OCI-LY1 (cell line): ENCODE results near the gene RALBP1.

Experiments used
- H2AFZ ChIP-seq: fragments of 200-600 bp; sonication (generic), shearing (Covaris generic); 2 replicates; pipeline ENCODE4 v1.6.0; 2014; ENCODE audit warnings: antibody characterized with exemption, mild to moderate bottlenecking, low read length
- H3F3A ChIP-seq: fragments of 200-600 bp; sonication (generic), shearing (Covaris generic); 2 replicates; pipeline ENCODE4 v1.6.0; 2014; ENCODE audit warnings: mild to moderate bottlenecking, antibody characterized with exemption, low read length, moderate library complexity; ENCODE audit not compliant: insufficient read depth
- H3K27ac ChIP-seq: fragments of 200-600 bp; sonication (generic); 2 replicates; pipeline ENCODE4 v1.5.1; 2014; ENCODE audit warnings: low read length, mixed run types, mild to moderate bottlenecking, low read depth; ENCODE audit not compliant: poor library complexity, severe bottlenecking
- H3K27me3 ChIP-seq: fragments of 200-600 bp; sonication (generic); 2 replicates; pipeline ENCODE4 v1.6.0; 2014; ENCODE audit warnings: antibody characterized with exemption, mild to moderate bottlenecking, low read length, moderate library complexity; ENCODE audit not compliant: insufficient read depth
- H3K36me3 ChIP-seq: fragments of 200-600 bp; sonication (generic); 2 replicates; pipeline ENCODE4 v1.6.1; 2014; ENCODE audit warnings: mild to moderate bottlenecking, antibody characterized with exemption, low read length, moderate library complexity, mixed read lengths; ENCODE audit not compliant: insufficient read depth
- H3K4me1 ChIP-seq: fragments of 200-600 bp; sonication (generic); 2 replicates; pipeline ENCODE4 v1.5.1; 2014; ENCODE audit warnings: mild to moderate bottlenecking, low read length, moderate library complexity; ENCODE audit not compliant: insufficient read depth, severe bottlenecking
- H3K4me2 ChIP-seq: fragments of 200-600 bp; sonication (generic), shearing (Covaris generic); 2 replicates; pipeline ENCODE4 v1.6.1; 2014; ENCODE audit warnings: low read length
- H3K4me3 ChIP-seq: fragments of 200-600 bp; sonication (generic); 2 replicates; pipeline ENCODE4 v1.5.1; 2014; ENCODE audit warnings: low read length, low read depth, mild to moderate bottlenecking, mixed read lengths; ENCODE audit not compliant: poor library complexity, severe bottlenecking
- H3K79me2 ChIP-seq: fragments of 200-600 bp; shearing (Covaris generic); 2 replicates; pipeline ENCODE4 v1.6.1; 2016; ENCODE audit warnings: mixed run types, low read length, mixed read lengths; ENCODE audit not compliant: insufficient read depth
- H3K9ac ChIP-seq: fragments of 200-600 bp; sonication (generic), shearing (Covaris generic); 2 replicates; pipeline ENCODE4 v1.6.1; 2014; ENCODE audit warnings: mild to moderate bottlenecking, low read length, mixed read lengths
- H3K9me2 ChIP-seq: fragments of 200-600 bp; sonication (generic), shearing (Covaris generic); 2 replicates; pipeline ENCODE4 v1.6.1; 2014; ENCODE audit warnings: low read depth, mild to moderate bottlenecking, low read length, mixed read lengths
- H3K9me3 ChIP-seq: fragments of 200-600 bp; shearing (Covaris generic); 2 replicates; pipeline ENCODE4 v1.6.1; 2014; ENCODE audit warnings: low read length, mixed read lengths
- H4K20me1 ChIP-seq: fragments of 200-600 bp; sonication (generic), shearing (Covaris generic); 2 replicates; pipeline ENCODE4 v1.6.0; 2016; ENCODE audit warnings: mild to moderate bottlenecking, low read length; ENCODE audit not compliant: insufficient read depth
- EZH2 ChIP-seq: fragments of 200-600 bp; sonication (generic), shearing (Covaris generic); IDR thresholded peaks from 2 replicates; pipeline ENCODE4 v1.8.0; 2017; ENCODE audit warnings: borderline replicate concordance, mixed run types, mild to moderate bottlenecking, antibody characterized with exemption, low read length, moderate library complexity, mixed read lengths
- TF ChIP-seq, protein P1 (sequence below): fragments of 200-600 bp; sonication (generic), shearing (Covaris generic); IDR thresholded peaks from 2 replicates; pipeline ENCODE4 v1.5.1; 2017; ENCODE audit warnings: mild to moderate bottlenecking, antibody characterized with exemption, low read length, moderate library complexity, mixed read lengths

RALBP1 gene

GRCh38 chr18:9561759-9562158 is 86.4 kb downstream of the RALBP1 start:
- Histone ChIP-seq H3K4me1 (no peaks in the 10 kb centered on the region), H3F3A (no peaks in the 10 kb centered on the region), H3K36me3 (peaks cover 34% of the 10 kb centered on the region), H3K4me3 (no peak overlapping the region), H3K27me3 (no peaks in the 10 kb centered on the region), H3K9ac (no peak overlapping the region), H3K27ac (no peak overlapping the region), H3K79me2 (no peaks in the 10 kb centered on the region), H3K9me3 (no peaks in the 10 kb centered on the region), H2AFZ (no peak overlapping the region), H3K4me2 (no peak overlapping the region), H4K20me1 (no peaks in the 10 kb centered on the region), H3K9me2 (no peaks in the 10 kb centered on the region)
- TF ChIP-seq EZH2, result no peak
- TF ChIP-seq, protein P1, sequence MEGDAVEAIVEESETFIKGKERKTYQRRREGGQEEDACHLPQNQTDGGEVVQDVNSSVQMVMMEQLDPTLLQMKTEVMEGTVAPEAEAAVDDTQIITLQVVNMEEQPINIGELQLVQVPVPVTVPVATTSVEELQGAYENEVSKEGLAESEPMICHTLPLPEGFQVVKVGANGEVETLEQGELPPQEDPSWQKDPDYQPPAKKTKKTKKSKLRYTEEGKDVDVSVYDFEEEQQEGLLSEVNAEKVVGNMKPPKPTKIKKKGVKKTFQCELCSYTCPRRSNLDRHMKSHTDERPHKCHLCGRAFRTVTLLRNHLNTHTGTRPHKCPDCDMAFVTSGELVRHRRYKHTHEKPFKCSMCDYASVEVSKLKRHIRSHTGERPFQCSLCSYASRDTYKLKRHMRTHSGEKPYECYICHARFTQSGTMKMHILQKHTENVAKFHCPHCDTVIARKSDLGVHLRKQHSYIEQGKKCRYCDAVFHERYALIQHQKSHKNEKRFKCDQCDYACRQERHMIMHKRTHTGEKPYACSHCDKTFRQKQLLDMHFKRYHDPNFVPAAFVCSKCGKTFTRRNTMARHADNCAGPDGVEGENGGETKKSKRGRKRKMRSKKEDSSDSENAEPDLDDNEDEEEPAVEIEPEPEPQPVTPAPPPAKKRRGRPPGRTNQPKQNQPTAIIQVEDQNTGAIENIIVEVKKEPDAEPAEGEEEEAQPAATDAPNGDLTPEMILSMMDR, result no peak

GRCh38 chr18:9562584-9562983 is 87.3 kb downstream of the RALBP1 start:
- no peak overlapping the region for H3K4me2 ChIP-seq
- H3F3A ChIP-seq, result no peaks in the 10 kb centered on the region

DNA sequence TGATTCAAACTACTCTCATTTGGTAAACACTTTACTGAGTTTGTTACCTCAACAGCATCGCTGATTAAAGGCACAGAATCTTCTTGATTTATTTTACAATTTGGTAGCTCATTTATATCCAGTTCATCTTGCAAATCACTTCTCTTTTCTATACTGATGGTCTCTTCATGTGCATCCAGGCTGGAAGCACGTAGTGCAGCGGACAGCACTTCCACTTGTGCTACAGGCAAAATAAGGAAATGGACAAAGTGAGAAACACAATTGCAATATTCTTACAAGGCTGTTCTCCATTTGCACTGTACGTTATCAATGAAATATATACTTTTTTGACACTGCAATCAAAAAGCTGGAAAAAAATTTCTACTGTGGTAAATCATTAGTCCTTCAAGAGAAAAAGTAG is 88.0 kb downstream of the RALBP1 start:
- Histone ChIP-seq H3K27ac (no peak overlapping the region), H3K9me2 (no peaks in the 10 kb centered on the region), H3K36me3 (peaks cover 24% of the 10 kb centered on the region), H3K4me1 (no peaks in the 10 kb centered on the region), H3K9ac (no peak overlapping the region), H3K27me3 (no peaks in the 10 kb centered on the region), H3K4me2 (no peak overlapping the region), H3K4me3 (no peak overlapping the region), H2AFZ (no peak overlapping the region), H3F3A (no peaks in the 10 kb centered on the region), H3K9me3 (no peaks in the 10 kb centered on the region), H3K79me2 (no peaks in the 10 kb centered on the region), H4K20me1 (no peaks in the 10 kb centered on the region)
- TF ChIP-seq, protein P1, result no peak
- TF ChIP-seq EZH2, result no peak

More at GRCh38 chr18:9562584-9562983, 87.3 kb downstream of the RALBP1 start:
- TF ChIP-seq, protein P1, result no peak
- TF ChIP-seq EZH2, result no peak
- H3K27me3 ChIP-seq, result no peaks in the 10 kb centered on the region
- H3K79me2 ChIP-seq, result no peaks in the 10 kb centered on the region
- H3K4me1 ChIP-seq, result no peaks in the 10 kb centered on the region
- no peak overlapping the region for H3K27ac ChIP-seq
- no peak overlapping the region for H3K9ac ChIP-seq
- H3K36me3 ChIP-seq, result peaks cover 25% of the 10 kb centered on the region
- H3K9me3 ChIP-seq, result no peaks in the 10 kb centered on the region
- H3K4me3 ChIP-seq, result no peak overlapping the region
- H2AFZ ChIP-seq, result no peak overlapping the region
- no peaks in the 10 kb centered on the region for H3K9me2 ChIP-seq
- H4K20me1 ChIP-seq, result no peaks in the 10 kb centered on the region
